ENCODE measurements around the gene ERCC6.

ERCC6 gene

DNA sequence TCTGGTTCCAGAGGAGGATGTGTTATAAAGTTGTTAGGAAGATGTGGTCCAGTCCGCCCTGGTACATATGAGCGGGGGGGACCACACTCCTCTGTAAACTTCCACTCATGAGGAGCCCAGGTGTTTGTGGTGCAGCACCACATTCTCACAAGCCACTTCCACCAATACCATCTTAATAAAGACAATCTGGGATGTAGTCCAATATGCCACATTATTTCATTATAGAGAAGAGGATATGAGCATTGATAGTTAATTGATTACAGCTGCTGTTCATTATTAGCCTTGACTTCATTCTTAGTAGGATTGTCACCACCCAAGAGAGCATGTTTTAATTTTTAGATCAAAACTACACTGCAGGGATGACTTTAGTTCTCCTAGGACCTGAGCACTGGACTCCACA, 40.5 kb downstream of the ERCC6 start:
- Histone ChIP-seq H3K27me3 (ENCODE audit: insufficient read depth, low read length) (no peaks in the 10 kb centered on the region), H2AFZ (ENCODE audit: low read depth, low read length) (no peak overlapping the region), H3K36me3 (ENCODE audit: insufficient read depth, low read length) (peaks cover 5% of the 10 kb centered on the region), H3K4me1 (ENCODE audit: insufficient read depth, low read length) (no peaks in the 10 kb centered on the region), H3K9me3 (ENCODE audit: low read length) (no peaks in the 10 kb centered on the region), H3K4me3 (ENCODE audit: low read length) (no peak overlapping the region)

DNA sequence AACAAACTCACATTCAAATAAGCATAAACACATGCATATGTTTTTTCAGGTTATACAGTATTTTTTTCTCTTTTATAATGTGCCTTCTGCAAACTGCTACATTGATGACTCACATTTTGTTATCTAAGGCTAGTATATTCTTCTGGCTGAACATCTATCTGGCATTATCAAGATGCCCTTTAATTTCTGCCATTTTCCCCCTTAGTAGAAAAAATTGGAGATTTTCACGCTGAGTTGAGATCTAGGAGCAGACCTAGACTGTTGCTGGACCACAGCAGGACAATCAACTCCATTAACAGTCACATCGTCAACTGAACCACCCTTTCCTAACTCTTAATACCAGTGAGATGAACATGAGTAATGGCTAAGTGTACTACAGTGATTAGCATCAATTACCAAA, 41.6 kb downstream of the ERCC6 start:
- Histone ChIP-seq H3K4me3 (ENCODE audit: low read length) (no peak overlapping the region), H3K9me3 (ENCODE audit: low read length) (no peaks in the 10 kb centered on the region), H2AFZ (ENCODE audit: low read depth, low read length) (no peak overlapping the region), H3K36me3 (ENCODE audit: insufficient read depth, low read length) (peaks cover 5% of the 10 kb centered on the region), H3K27me3 (ENCODE audit: insufficient read depth, low read length) (no peaks in the 10 kb centered on the region), H3K4me1 (ENCODE audit: insufficient read depth, low read length) (no peaks in the 10 kb centered on the region)

DNA sequence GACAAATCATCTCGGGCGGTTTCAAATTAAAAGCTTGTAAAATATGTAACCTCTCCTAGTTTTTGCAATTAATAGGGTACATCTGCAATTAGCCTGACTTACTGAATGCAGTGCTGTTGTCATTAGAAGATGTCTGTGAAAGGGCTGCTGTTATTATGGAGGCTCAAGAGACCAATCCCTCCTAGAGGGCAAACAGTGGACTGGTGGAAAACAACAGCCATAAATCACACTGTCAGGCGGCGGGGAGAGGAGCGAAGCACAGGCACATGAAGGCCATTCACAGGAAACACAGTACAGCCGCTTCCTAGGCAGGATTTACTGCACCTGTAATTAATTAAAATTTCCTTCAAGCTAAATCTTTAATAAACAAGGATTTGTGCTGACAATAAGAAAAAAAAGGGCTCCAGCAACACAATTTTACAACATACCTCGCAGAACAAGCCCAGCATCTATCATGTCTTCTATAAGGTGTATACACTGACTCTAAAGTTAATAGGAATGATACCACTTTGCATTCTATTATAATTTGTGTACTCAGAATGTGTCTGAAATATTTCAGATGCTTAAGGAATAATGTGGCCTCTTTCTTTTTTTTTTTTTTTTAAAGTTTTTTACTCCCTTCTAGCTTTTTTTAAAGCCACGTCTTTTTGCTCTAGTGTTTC, 50.7 kb downstream of the ERCC6 start:
- H2AFZ ChIP-seq (ENCODE audit: low read depth, low read length): no peak overlapping the region
- no peaks in the 10 kb centered on the region for H3K36me3 ChIP-seq (ENCODE audit: insufficient read depth, low read length)
- no peak overlapping the region for H3K4me3 ChIP-seq (ENCODE audit: low read length)
- H3K9me3 ChIP-seq (ENCODE audit: low read length): no peaks in the 10 kb centered on the region
- H3K4me1 ChIP-seq (ENCODE audit: insufficient read depth, low read length): peaks cover 5% of the 10 kb centered on the region
- no peaks in the 10 kb centered on the region for H3K27me3 ChIP-seq (ENCODE audit: insufficient read depth, low read length)

DNA sequence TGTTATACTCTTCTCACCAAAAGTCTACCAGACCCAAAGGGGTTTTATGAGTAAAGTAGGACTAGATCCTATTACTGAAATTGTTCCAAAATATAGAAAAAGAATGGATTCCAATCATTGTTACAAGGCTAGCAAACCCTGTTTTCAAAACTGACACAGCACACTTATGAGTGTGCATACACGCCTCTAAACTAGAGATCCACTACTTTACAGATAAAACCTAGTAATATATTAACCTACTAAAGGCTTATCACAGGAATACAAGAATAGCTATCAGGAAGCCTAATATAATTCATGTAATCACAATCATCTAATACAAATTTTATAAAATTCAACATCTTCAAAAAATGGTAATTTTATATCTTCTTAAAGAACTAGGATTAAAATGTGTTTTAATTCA, 52.2 kb downstream of the ERCC6 start:
- H3K36me3 ChIP-seq (ENCODE audit: insufficient read depth, low read length): peaks cover 4% of the 10 kb centered on the region
- H3K4me3 ChIP-seq (ENCODE audit: low read length): no peak overlapping the region
- peaks cover 5% of the 10 kb centered on the region for H3K4me1 ChIP-seq (ENCODE audit: insufficient read depth, low read length)
- no peaks in the 10 kb centered on the region for H3K9me3 ChIP-seq (ENCODE audit: low read length)
- H3K27me3 ChIP-seq (ENCODE audit: insufficient read depth, low read length): no peaks in the 10 kb centered on the region
- no peak overlapping the region for H2AFZ ChIP-seq (ENCODE audit: low read depth, low read length)

DNA sequence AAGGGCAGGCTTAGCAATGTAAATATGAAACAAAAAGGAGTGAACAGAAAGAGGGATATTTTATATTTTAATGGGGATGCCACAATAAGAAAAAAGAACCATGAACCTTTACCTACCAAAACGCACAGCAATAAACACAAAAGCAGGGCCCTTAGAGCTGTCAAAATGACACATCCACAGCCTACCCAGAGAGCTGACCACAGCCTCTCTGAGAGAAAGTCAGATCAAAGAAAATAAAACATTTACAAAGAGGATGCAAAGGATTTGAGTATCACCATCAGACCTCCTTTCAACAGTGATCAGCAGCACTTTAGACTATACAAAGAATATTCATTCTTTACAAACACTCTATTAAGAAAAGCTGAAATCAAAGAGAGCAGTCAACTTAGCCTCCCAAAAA, 52.9 kb downstream of the ERCC6 start:
- no peak overlapping the region for H3K4me3 ChIP-seq (ENCODE audit: low read length)
- no peaks in the 10 kb centered on the region for H3K27me3 ChIP-seq (ENCODE audit: insufficient read depth, low read length)
- no peaks in the 10 kb centered on the region for H3K9me3 ChIP-seq (ENCODE audit: low read length)
- H2AFZ ChIP-seq (ENCODE audit: low read depth, low read length): no peak overlapping the region
- peaks cover 4% of the 10 kb centered on the region for H3K36me3 ChIP-seq (ENCODE audit: insufficient read depth, low read length)
- peaks cover 5% of the 10 kb centered on the region for H3K4me1 ChIP-seq (ENCODE audit: insufficient read depth, low read length)

DNA sequence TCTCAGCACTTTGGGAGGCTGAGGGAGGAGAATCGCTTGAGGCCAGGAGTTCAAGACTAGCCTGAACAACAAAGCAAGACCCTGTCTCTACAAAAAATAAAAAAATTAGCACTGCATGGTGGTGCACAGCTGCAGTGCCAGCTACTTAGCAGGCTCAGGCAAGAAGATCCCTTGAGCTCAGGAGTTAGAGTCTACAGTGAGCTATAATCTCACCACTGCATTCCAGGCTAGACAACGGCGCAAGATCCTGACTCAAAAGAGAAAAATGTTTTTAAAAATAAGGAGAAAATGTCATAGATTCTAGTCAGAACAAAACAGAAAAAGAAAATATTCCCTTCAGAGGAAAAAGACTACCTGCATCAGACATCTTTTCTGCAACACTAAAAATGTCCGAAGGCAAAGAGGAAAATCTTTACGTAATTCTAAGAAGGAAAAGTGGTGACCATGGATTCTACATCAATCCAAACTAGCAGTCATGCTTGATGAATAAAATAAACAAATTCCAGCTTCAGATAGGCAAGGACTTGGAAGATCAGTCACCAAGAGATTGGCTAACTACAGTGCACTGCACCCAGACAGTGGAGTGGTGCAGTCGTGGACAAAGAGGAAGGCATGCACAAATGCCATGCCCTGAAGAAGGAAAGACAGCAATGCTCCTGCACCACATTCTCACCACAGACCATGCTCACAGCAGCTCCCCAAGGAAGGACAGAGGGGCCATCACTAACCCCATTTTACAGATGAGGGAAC, 54.3 kb downstream of the ERCC6 start:
- Histone ChIP-seq H3K9me3 (ENCODE audit: low read length) (no peaks in the 10 kb centered on the region), H2AFZ (ENCODE audit: low read depth, low read length) (no peak overlapping the region), H3K36me3 (ENCODE audit: insufficient read depth, low read length) (peaks cover 4% of the 10 kb centered on the region), H3K4me3 (ENCODE audit: low read length) (no peak overlapping the region), H3K27me3 (ENCODE audit: insufficient read depth, low read length) (no peaks in the 10 kb centered on the region), H3K4me1 (ENCODE audit: insufficient read depth, low read length) (peaks cover 5% of the 10 kb centered on the region)

DNA sequence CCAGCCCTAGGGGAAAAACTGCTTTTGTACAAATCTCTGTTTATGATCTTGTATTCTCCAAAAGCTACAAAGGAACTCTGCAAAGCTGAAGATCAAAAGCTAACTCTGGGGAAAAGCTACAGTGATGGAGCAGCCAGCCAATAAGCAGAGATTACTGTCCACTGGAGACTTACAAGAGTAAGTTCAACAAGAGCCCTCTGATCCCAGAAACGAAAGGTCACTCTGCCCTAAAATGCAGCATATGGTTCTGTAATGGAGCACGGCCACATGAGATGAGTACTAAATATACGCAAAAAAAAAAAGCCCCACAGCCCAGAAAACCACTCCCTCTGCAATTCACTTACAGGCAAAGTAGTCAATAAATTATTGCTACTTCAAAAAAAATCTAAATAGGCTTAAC, 60.1 kb downstream of the ERCC6 start:
- H2AFZ ChIP-seq (ENCODE audit: low read depth, low read length): no peak overlapping the region
- H3K4me1 ChIP-seq (ENCODE audit: insufficient read depth, low read length): no peaks in the 10 kb centered on the region
- H3K36me3 ChIP-seq (ENCODE audit: insufficient read depth, low read length): peaks cover 35% of the 10 kb centered on the region
- no peak overlapping the region for H3K4me3 ChIP-seq (ENCODE audit: low read length)
- no peaks in the 10 kb centered on the region for H3K27me3 ChIP-seq (ENCODE audit: insufficient read depth, low read length)
- H3K9me3 ChIP-seq (ENCODE audit: low read length): peaks cover 2% of the 10 kb centered on the region

DNA sequence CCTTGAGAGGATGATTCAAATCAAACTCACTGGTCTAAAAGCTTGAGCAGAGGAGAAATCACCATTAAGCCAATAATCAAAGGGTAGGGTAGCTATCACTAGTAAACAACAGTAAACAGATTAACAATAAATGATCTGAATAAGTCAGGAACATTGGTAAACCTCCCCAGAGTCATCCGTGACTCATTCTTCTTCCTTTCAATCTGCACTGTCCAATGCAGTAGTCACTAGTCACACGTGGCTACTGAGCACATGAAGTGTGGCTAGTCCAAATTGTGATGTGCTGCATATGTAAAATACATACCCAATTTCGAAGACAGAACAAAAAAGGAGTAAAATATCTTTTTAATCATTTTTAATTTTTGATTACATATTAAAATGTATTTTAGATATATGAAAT, 64.0 kb downstream of the ERCC6 start:
- Histone ChIP-seq H3K9me3 (ENCODE audit: low read length) (peaks cover 2% of the 10 kb centered on the region), H3K4me1 (ENCODE audit: insufficient read depth, low read length) (no peaks in the 10 kb centered on the region), H3K4me3 (ENCODE audit: low read length) (no peak overlapping the region), H3K27me3 (ENCODE audit: insufficient read depth, low read length) (no peaks in the 10 kb centered on the region), H3K36me3 (ENCODE audit: insufficient read depth, low read length) (peaks cover 65% of the 10 kb centered on the region), H2AFZ (ENCODE audit: low read depth, low read length) (no peak overlapping the region)

DNA sequence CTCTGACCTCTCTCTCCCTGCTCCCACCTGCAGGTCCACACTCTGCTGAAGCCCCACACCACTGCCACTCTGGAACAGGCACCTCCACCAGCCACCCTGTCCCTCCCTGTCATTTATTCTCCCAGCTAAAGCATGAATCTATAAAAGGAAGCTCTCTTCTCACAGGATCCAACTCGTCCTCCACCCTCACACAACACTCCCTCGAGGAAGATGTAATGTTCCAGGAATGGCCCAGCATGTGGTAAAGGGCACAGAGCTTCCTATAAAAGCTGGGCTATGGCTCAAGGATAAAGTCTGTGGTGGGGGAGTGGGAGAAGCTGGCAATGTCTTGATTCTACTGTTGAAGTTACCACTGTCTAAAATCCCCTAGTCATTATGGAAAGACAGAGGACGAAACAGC, 67.4 kb downstream of the ERCC6 start:
- Histone ChIP-seq H3K9me3 (ENCODE audit: low read length) (no peaks in the 10 kb centered on the region), H3K4me1 (ENCODE audit: insufficient read depth, low read length) (no peaks in the 10 kb centered on the region), H3K36me3 (ENCODE audit: insufficient read depth, low read length) (peaks cover 65% of the 10 kb centered on the region)

DNA sequence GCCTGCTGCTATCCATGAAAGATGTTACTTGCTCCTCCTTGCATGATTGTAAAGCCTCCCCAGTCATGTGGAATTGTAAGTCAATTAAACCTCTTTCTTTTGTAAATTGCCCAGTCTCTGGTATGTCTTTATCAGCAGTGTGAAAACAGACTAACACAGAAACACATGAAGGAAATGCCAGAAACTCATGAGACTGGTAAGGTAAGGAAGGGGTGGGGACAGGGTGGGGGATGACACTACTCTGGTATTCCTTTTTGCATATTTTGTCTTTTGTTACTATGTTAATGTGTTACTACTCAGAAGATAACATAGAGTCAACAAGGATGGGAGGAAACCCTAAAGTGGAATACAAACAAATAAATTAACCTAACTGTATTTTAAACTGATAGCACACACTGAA, 73.2 kb downstream of the ERCC6 start:
- no peak overlapping the region for H3K4me3 ChIP-seq (ENCODE audit: low read length)
- peaks cover 27% of the 10 kb centered on the region for H3K36me3 ChIP-seq (ENCODE audit: insufficient read depth, low read length)
- peaks cover 3% of the 10 kb centered on the region for H3K9me3 ChIP-seq (ENCODE audit: low read length)
- H2AFZ ChIP-seq (ENCODE audit: low read depth, low read length): no peak overlapping the region
- H3K4me1 ChIP-seq (ENCODE audit: insufficient read depth, low read length): no peaks in the 10 kb centered on the region
- H3K27me3 ChIP-seq (ENCODE audit: insufficient read depth, low read length): no peaks in the 10 kb centered on the region

More for the DNA sequence above, 67.4 kb downstream of the ERCC6 start:
- Histone ChIP-seq H3K27me3 (ENCODE audit: insufficient read depth, low read length) (no peaks in the 10 kb centered on the region), H2AFZ (ENCODE audit: low read depth, low read length) (no peak overlapping the region), H3K4me3 (ENCODE audit: low read length) (no peak overlapping the region)

Data from neuron (in vitro differentiated cells).